Measurements from ENCODE around the gene ADRA1B.

- TF ChIP-seq POLR2A (IDR thresholded peaks at IDR 0.05; ENCODE audit: low read depth, low read length) (no peak), SREBF2 (IDR thresholded peaks at IDR 0.05; ENCODE audit: low read length) (no peak), CTCF (IDR thresholded peaks at IDR 0.05 in 2 of 3, conservative IDR thresholded peaks at IDR 0.05 in 1 of 3; ENCODE audit: control insufficient read depth in 2 of 3, extremely low read depth in 1 of 3, insufficient read depth in 1 of 3, low read depth in 3 of 3, low read length in 3 of 3) (no peak), NFYB (IDR thresholded peaks at IDR 0.05; ENCODE audit: insufficient read depth, low read depth, low read length) (no peak), REST (IDR thresholded peaks at IDR 0.05; ENCODE audit: low read depth, low read length) (no peak), ZZZ3 (IDR thresholded peaks at IDR 0.05; ENCODE audit: control insufficient read depth, insufficient read length, low read depth) (no peak)
Measured at GRCh38 chr5:159917994-159918393, 1.7 kb downstream of the ADRA1B start.
